Embryonic facial prominence (tissue), 1 donor: ENCODE results near the gene FANCD2.
"Not testable (repeated sequence)": the region's sequence is repeated elsewhere in the genome, so short reads cannot be mapped to it uniquely, and the experiment has no call there.

ENCODE experiments used
- DNase-seq: peaks from one replicate; pipeline ENCODE4 v3.0.0-alpha.2; 2016; ENCODE audit errors: extremely low spot score

Gene FANCD2

DNA sequence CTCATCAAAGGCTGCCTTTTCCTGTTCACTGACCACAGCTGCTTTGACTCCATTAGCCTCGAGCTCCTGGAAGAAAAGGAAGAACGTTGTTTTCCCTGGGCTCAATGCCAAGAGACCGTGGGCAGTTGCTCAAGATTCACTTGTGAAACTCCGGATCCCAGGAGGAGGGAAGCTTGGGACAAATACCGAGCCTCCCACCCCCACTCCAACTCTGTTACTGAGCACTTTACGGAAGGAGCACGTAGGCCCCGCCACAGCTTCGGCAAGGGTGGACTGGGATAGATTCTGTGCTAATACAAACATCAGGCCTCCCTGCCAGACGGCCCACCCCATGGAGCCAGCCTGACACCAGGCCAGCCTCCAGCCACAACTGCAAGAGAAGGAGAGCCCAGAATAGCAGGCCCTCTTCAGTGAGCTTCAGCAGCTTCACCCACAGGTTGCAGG lies 10.8 kb upstream of the FANCD2 start:
- DNase-seq = no peak

DNA sequence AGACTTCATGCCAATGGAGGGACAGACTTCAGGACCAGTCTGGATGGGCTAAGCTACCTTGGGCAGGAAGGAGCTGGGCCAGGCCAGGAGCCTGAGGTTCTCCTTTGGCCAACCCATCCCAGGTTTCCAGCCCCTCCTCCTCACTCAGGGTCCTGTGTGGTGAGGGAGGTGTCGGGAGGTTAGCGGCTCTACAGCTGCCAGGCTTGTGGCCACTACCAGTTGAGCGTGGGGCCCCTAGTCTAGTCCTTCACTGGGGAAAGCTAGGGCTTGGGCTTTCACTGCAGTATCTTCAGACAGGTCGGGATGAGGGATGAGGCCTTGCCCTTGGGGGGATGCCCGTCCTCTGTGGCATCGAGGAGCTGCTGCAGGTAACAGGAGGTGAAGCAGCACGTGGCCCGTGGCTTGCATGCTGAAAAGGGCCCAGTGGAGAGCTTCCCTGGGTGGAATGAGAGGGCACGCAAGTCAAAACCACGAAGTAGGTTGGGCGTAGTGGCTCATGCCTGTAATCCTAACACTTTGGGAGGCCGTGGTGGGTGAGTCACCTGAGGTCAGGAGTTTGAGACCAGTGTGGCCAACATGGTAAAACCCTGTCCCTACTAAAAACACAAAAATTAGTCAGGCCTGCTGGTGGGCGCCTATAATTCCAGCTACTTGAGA lies 8.5 kb upstream of the FANCD2 start:
- no peak for DNase-seq

DNA sequence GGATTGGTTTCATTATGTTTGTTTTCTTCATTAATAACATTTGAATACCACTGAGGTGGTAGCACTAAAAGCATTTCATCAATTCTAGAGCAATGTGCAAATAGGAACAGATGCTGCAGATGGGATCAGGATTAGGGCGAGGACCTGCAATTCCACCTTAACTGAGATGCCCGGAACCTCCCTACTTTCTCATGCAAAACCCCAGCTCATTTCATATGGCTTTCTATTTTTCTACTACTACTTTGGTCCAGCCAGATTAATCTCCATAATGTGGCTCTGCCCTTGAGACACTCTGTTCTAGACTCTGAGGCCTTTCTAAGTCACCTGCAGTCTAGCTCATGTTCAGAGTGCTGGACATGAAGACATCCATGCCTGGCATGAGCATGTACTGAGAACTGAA lies 7.4 kb upstream of the FANCD2 start:
- DNase-seq = not testable (repeated sequence)

DNA sequence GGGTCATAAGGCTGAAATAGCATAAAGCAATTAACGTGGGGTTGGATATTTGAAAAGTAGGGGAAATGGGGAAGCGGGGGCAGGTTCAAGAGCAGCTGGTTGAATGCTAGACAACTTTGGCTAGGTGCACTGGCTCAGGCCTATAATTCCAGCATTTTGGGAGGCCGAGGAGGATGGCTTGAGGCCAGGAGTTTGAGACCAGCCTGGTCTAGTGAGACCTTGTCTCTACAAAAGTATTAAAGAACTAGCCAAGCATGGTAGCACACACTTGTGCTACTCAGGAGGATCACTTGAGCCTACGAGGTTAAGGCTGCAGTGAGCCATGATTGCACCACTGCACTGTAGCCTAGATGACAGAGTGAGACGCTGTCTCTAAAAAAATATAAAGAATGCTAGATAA lies 6.9 kb upstream of the FANCD2 start:
- DNase-seq = no peak

DNA sequence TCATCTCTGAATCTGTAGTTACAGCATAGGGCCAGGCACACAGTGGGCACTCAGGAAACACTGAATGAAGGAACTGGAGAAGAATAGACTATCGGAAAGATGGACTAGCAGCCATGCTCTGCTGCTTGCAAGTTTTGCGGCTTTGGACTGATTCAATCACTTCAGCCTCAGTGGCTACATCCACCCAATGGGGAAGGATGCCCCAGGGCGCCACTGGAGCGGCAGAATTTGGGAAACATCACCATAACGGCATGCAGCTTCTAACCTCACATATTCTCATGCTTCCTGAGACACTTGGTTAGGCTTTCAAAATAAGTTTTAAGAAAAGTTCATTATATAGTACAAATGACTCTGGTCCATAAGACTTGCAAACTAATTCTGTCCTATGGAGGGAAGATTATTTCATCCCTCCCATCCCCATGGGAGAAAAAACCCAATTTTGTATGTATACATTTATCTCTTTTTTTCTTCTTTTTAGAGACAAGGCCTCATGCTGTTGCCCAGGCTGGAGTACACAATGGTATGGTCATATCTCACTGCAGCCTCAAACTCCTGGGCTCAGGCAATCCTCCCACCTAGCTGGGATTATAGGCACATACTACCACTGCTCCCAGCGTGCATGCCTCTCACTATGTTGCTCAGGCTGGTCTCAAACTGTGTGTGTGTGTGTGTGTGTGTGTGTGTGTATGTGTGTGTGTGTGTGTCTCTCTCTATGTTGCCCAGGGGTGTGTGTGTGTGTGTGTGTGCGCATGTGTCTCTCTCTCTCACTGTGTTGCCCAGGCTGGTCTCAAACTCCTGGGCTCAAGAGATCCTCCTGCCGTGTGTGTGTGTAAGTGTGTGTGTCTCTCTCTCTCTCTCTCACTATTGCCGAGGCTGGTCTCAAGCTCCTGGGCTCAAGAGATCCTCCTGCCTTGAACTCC lies 4.1 kb upstream of the FANCD2 start:
- no peak for DNase-seq

DNA sequence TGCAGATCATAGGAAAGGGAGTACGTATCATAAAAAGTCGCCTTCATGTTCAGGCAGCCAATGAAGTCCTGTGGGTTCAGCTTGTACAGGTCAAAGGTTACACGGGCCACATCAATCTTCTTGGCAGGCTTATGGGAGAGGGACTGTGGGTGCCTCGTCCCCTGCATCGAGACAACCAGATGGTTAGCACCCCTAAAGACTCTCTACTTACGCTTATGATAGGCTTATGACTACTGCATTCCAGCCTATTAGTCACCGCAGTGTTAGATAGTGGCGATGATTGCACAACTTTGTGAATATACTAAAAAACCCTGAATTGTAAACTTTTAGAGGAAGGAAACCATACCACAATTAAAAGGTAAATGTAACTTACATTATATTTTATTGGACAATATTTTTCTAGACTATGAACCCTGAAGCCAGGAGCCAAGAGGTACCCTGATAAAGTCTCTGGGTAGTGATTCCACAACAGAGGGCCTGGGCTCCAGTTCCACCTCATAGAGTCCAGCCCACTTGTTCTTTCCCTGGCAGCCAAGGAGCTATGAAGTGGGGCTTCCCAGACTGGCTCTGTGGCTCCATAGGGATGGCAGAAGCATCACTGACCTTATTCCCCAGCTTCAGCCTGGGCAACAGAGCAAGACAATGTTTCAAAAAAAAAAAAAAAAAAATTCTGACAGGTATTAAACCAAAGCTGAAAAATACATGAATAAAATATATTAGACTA lies 2.5 kb upstream of the FANCD2 start:
- no peak for DNase-seq

DNA sequence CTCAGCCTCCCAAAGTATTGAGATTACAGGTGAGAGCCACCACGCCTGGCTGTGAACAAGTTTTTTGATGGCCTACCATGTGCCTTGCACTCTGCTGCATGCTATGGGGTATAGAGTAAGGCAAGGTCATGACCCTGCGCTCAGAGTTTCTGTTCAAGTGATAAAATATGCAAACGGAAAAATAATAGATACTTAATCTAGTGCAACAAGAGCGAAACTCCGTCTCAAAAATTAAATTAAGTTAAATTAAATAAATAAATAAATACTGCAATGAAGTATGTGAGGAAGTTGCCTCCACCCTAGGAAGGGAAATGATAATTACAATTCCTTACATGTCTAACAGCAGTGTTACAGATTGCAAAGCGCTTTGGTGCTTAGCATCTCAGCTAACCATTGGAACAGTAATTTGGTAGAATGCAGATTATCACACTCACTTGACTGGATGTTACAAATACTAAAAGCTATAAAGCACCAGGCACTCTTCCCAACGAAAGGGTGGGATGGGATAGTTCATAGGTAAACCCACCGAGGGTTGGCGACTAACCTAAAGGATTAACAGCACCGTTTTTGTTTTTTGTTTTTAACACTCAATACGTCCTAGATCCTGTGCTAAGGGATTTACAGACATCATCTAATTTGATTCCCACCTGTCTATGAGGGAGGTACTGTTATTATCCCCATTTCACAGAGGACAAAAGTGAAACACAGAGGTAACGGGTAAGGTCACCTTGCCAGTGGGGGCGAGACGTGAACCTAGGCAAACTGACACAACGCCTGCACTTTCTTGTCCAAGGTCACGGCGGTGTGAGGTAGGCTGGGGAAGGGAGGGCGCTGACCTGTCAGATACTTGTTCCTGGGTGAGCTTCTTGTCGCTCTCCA lies 793 bp upstream of the FANCD2 start:
- DNase-seq = no peak

DNA sequence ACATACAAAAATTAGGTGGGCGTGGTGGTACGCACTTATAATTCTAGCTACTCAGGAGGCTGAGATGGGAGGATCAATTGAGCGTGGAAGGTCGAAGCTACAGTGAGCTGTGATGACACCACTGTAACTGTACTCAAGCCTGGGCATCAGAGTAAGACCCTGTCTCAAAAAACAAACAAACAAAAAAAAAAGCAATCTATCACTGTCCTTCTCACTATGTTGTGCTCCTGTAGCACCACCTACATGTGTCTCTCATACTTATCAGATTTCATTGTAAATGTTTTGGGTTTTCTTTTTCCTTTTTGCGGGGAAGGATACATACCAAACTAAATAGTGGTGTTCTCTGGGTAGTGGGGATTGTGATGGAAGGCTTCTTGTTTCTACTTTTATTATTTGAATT lies 14.8 kb downstream of the FANCD2 start:
- no peak for DNase-seq

DNA sequence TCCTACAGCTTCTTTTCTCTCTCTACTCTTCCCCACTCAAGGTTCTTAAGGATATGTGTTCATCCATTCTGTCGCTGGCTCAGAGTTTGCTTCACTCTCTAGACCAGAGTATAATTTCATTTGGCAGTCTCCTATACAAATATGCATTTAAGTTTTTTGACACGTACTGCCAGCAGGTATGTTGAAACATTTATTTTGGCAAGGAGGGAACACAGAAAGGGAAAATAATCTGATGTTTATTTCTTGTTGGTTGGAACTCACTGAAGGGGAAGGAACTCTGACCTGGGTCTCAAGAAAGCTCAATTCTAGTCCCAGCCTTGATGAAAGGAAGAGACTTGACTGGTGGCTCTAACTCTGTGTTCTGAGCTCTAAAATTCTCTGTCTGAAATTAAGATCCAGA lies 21.6 kb downstream of the FANCD2 start:
- no peak for DNase-seq

DNA sequence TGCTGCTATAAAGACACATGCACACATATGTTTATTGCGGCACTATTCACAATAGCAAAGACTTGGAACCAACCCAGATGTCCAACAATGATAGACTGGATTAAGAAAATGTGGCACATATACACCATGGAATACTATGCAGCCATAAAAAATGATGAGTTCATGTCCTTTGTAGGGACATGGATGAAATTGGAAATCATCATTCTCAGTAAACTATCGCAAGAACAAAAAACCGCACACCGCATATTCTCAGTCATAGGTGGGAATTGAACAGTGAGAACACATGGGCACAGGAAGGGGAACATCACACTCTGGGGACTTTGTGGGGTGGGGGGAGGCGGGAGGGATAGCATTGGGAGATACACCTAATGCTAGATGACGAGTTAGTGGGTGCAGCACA lies 26.8 kb downstream of the FANCD2 start:
- not testable (repeated sequence) for DNase-seq

DNA sequence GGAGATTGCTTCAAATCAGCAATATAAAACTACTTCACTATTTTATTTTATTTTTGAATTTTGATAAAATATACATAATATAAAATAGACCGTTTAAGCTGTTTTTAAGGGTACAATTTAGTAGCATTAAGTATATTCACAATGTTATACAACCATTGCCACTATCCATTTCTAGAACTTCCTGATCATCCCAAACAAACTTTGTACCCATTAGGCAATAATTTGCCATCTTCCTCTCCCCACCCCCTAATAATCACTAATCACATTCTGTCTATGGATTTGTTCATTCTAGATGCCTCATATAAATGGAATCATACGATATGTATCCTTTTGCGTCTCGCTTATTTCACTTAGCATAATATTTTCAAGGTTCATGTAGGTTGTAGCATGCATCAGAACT lies 28.9 kb downstream of the FANCD2 start:
- DNase-seq = no peak

DNA sequence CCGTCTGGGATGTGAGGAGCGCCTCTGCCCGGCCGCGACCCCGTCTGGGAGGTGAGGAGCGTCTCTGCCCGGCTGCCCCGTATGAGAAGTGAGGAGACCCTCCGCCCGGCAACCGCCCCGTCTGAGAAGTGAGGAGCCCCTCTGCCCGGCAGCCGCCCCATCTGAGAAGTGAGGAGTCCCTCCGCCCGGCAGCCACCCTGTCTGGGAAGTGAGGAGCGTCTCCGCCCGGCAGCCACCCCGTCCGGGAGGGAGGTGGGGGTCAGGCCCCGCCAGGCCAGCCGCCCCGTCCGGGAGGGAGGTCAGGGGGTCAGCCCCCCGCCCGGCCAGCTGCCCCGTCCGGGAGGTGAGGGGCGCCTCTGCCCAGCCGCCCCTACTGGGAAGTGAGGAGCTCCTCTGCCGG lies 43.8 kb downstream of the FANCD2 start:
- DNase-seq = not testable (repeated sequence)

DNA sequence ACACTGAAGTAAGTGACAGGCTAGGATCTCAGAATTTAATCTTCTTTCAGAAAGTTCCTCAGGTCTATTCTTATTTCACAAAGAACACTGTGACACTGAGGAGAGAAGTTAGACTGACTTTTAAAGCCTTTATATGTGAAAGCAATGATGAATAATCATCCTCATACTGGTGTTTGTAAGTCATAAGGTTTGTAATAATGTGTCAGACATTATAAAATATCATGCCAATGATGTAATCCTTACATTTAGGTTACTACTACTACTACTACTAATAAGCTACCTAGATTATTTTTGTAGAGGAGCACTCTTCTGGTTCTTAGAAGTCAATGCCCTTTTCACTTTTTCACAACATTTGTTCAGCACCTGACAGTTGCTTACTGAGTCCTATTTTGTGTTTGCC lies 48.4 kb downstream of the FANCD2 start:
- DNase-seq = no peak

DNA sequence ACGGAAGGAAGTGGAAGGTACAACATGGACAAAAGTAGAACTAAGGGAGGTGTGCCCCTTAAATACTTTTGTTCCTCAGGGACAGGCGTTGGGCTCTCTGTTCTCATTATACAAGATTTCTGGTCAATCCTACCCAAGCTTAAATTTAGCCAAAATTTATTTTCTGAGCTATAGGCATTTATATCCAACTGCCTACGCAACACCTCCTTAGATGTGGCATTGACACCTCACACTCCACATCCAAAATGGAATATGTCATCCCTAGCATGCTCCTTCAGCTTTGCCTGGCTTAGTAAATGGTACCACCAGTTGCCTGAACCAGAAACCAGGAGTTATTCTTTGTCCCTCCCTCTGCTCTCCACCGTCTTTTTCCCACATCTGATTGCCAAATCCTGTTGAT lies 55.6 kb downstream of the FANCD2 start:
- no peak for DNase-seq

DNA sequence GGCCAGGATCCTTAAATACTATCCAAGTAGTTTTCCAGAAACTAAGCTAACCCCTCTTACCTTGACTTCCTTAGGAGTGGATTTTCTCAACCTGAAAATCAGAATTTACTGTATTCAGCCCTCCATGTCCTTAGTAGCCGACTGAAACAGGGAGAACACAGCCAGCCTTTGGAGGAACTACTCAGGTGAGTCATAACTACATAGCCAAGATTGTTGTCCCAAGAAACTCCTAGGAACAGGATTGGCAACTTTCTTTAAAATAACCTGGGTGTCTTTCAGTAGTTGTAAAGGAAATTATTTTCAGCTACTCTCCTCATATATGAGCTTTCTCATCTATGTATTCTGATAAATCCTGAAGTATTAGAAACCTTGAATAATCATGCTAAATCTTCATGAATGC lies 59.5 kb downstream of the FANCD2 start:
- DNase-seq = no peak

DNA sequence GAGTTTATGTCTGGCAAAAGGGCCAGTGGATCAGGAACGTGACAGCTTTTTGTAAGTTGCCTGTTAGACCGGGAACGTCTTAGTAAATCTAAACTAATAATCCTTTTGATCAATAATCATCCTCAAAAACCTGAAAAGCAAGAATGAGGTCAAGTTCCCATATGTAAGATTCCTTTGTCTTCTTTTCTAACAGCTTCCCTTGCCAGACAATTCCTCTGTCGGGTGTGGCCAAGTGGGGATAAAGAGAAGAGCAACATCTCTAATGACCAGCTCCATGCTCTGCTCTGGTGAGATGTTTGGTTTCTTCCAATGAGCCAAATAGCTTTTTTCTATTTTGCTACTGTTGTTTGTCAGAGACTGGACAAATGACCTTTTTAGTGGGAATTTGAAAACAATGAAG lies 62.0 kb downstream of the FANCD2 start:
- DNase-seq = no peak

DNA sequence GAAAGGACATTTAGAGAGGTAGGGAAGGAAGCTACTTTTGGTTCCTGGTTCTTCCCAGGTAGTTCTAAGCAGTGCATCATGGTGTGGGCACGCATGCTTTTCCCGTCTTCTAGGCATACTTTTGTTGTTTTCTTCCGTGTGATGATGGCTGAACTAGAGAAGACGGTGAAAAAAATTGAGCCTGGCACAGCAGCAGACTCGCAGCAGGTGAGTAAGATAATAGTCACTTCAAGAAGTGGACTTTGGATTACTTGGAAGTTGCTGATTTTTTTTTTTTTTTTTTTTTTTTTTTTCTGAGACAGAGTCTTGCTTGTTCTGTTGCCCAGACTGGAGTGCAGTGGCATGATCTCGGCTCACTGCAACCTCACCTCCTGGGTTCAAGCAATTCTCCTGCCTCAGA lies 63.9 kb downstream of the FANCD2 start:
- DNase-seq = no peak

DNA sequence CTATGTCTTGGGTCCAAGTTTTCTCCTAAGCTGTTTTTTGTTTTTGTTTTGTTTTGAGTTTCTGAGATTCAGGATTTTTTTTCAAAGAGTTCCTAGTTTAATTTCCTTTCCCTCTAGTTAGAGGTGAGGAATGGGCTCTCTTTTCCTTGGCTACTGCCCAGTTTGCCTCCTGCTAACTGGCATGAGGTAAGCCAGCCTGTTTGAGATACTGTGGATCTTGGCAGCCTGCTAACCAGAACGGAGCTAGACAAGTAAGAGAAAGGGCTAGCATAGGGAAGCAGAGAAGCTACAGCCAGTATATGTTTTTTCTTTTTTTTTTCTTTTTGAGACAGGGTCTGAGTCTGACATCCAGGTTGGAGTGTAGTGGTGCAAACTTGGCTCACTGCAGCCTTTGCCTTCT lies 64.5 kb downstream of the FANCD2 start:
- DNase-seq = not testable (repeated sequence)

DNA sequence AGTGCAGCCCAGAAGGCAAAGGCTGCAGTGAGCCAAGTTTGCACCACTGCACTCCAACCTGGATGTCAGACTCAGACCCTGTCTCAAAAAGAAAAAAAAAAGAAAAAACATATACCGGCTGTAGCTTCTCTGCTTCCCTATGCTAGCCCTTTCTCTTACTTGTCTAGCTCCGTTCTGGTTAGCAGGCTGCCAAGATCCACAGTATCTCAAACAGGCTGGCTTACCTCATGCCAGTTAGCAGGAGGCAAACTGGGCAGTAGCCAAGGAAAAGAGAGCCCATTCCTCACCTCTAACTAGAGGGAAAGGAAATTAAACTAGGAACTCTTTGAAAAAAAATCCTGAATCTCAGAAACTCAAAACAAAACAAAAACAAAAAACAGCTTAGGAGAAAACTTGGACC lies 65.2 kb downstream of the FANCD2 start:
- DNase-seq = not testable (repeated sequence)

DNA sequence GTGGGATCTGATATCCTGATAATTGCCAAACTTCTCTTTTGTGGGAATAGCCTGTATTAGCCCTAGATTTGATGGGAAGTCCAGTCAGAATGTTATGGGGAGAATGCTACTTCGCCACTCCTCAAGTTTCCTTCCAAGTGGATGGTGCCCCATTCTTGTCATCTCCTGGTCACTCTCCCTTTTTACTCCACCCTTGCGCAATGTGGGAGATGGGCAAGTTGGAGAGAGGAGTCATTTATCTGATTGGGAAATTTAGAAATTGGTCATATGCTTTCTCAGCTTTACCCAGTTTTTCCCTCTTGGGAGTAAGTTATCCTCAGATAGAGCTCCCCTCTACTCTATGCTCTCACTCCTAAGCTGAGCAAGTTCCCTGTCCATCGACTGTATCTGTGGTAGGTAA lies 67.4 kb downstream of the FANCD2 start:
- no peak for DNase-seq

DNA sequence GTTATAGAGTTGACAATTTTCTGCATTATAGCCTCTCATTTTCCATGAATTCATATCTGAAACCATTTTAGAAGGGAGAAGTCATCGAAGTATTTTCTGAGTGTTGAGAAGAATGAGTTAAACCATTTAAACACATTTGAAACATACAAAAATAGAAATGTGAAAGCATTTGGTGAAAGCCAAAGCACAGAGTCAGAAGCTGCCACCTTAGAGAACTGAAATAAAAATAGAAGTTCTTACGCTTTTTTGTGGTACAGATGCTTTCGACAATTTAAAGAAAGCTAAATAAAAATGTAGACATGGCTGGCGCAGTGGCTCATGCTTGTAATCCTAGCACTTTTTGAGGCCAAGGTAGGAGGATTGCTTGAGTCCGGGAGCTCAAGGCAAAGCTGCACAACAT lies 72.8 kb downstream of the FANCD2 start:
- DNase-seq = no peak

DNA sequence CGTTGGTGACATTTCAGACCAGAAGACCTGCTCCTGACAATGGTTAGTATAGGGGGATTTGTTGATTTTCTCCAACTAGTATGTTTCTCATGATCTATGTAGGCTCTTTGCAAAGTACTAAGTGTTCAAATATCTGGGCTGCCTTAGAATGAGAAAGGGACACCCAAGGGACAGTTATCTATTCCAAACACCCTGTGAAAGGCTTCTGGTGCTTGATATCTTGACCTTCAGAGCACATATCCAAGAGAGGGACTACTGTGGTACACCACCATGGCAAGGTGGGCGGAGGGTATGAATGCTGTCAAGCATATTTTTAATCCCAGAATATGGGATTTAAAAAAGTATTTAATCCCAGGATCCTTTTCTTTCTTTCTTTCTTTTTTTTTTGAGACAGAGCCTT lies 80.7 kb downstream of the FANCD2 start:
- no peak for DNase-seq
